ENCODE data around the gene STX18.

Gene STX18

GRCh38 chr4:4496592-4497372, 45.1 kb downstream of the STX18 start:
- Histone ChIP-seq H3K27ac (no peak overlapping the region), H3K36me3 (ENCODE audit: insufficient read depth, low read length) (no peaks in the 10 kb centered on the region), H3K9me3 (ENCODE audit: low read depth, low read length) (no peaks in the 10 kb centered on the region), H3K9ac (ENCODE audit: insufficient read length) (no peak overlapping the region), H3K4me3 (no peak overlapping the region)
- no peak for DNase-seq (ENCODE audit: low read depth, low spot score)
- TF ChIP-seq POLR2AphosphoS5 (IDR thresholded peaks at IDR 0.05; ENCODE audit: borderline replicate concordance, low read depth, low read length) (no peak), EZH2 (IDR thresholded peaks at IDR 0.05) (no peak), FOXP2 (optimal IDR thresholded peaks at IDR 0.05; ENCODE audit: control extremely low read depth, extremely low read length, insufficient read depth) (no peak)

GRCh38 chr4:4494882-4495281, 47.0 kb downstream of the STX18 start:
- Histone ChIP-seq H3K9ac (ENCODE audit: insufficient read length) (no peak overlapping the region), H3K9me3 (ENCODE audit: low read depth, low read length) (no peaks in the 10 kb centered on the region), H3K27ac (no peak overlapping the region), H3K4me3 (no peak overlapping the region), H3K36me3 (ENCODE audit: insufficient read depth, low read length) (no peaks in the 10 kb centered on the region)
- no peak for DNase-seq (ENCODE audit: low read depth, low spot score)
- TF ChIP-seq FOXP2 (optimal IDR thresholded peaks at IDR 0.05; ENCODE audit: control extremely low read depth, extremely low read length, insufficient read depth) (no peak), POLR2AphosphoS5 (IDR thresholded peaks at IDR 0.05; ENCODE audit: borderline replicate concordance, low read depth, low read length) (no peak), EZH2 (IDR thresholded peaks at IDR 0.05) (no peak)

- Histone ChIP-seq H3K36me3 (ENCODE audit: insufficient read depth, low read length) (no peaks in the 10 kb centered on the region), H3K9me3 (ENCODE audit: low read depth, low read length) (no peaks in the 10 kb centered on the region), H3K4me3 (peak overlapping the region; percentile 64), H3K27ac (peak overlapping the region; percentile 40; the same call in 1 of the 2 replicates), H3K9ac (ENCODE audit: insufficient read length) (no peak overlapping the region)
- no peak for DNase-seq (ENCODE audit: low read depth, low spot score)
- TF ChIP-seq POLR2AphosphoS5 (IDR thresholded peaks at IDR 0.05; ENCODE audit: borderline replicate concordance, low read depth, low read length) (no peak), FOXP2 (optimal IDR thresholded peaks at IDR 0.05; ENCODE audit: control extremely low read depth, extremely low read length, insufficient read depth) (no peak), EZH2 (IDR thresholded peaks at IDR 0.05) (no peak)
These were observed 49.5 kb downstream of the STX18 start for GRCh38 chr4:4492161-4492847.

GRCh38 chr4:4491396-4491893, 50.4 kb downstream of the STX18 start:
- no peak for TF ChIP-seq EZH2 (IDR thresholded peaks at IDR 0.05)
- TF ChIP-seq POLR2AphosphoS5 (IDR thresholded peaks at IDR 0.05; ENCODE audit: borderline replicate concordance, low read depth, low read length): no peak
- TF ChIP-seq FOXP2 (optimal IDR thresholded peaks at IDR 0.05; ENCODE audit: control extremely low read depth, extremely low read length, insufficient read depth): no peak
- Histone ChIP-seq H3K36me3 (ENCODE audit: insufficient read depth, low read length) (no peaks in the 10 kb centered on the region), H3K4me3 (peak overlapping the region; percentile 64), H3K9ac (ENCODE audit: insufficient read length) (peak overlapping the region; percentile 43), H3K27ac (peak overlapping the region; percentile 48; the same call in 1 of the 2 replicates), H3K9me3 (ENCODE audit: low read depth, low read length) (no peaks in the 10 kb centered on the region)
- DNase-seq (ENCODE audit: low read depth, low spot score): no peak

- H3K27ac ChIP-seq: peak overlapping the region; percentile 27; the same call in 1 of the 2 replicates
- H3K4me3 ChIP-seq: peak overlapping the region; percentile 64
- no peaks in the 10 kb centered on the region for H3K36me3 ChIP-seq (ENCODE audit: insufficient read depth, low read length)
- no peak for DNase-seq (ENCODE audit: low read depth, low spot score)
- TF ChIP-seq POLR2AphosphoS5 (IDR thresholded peaks at IDR 0.05; ENCODE audit: borderline replicate concordance, low read depth, low read length): no peak
- no peak for TF ChIP-seq EZH2 (IDR thresholded peaks at IDR 0.05)
- no peak for TF ChIP-seq FOXP2 (optimal IDR thresholded peaks at IDR 0.05; ENCODE audit: control extremely low read depth, extremely low read length, insufficient read depth)
- peak overlapping the region; percentile 29 for H3K9ac ChIP-seq (ENCODE audit: insufficient read length)
- H3K9me3 ChIP-seq (ENCODE audit: low read depth, low read length): no peaks in the 10 kb centered on the region
These were observed 51.0 kb downstream of the STX18 start for GRCh38 chr4:4490816-4491215.

GRCh38 chr4:4490041-4490440, 51.8 kb downstream of the STX18 start:
- H3K27ac ChIP-seq: peak overlapping the region; percentile 27; the same call in 1 of the 2 replicates
- peak overlapping the region; percentile 7 for H3K9ac ChIP-seq (ENCODE audit: insufficient read length)
- H3K4me3 ChIP-seq: peak overlapping the region; percentile 33; the same call in 1 of the 2 replicates
- H3K36me3 ChIP-seq (ENCODE audit: insufficient read depth, low read length): no peaks in the 10 kb centered on the region
- TF ChIP-seq POLR2AphosphoS5 (IDR thresholded peaks at IDR 0.05; ENCODE audit: borderline replicate concordance, low read depth, low read length) (no peak), EZH2 (IDR thresholded peaks at IDR 0.05) (no peak), FOXP2 (optimal IDR thresholded peaks at IDR 0.05; ENCODE audit: control extremely low read depth, extremely low read length, insufficient read depth) (no peak)
- no peaks in the 10 kb centered on the region for H3K9me3 ChIP-seq (ENCODE audit: low read depth, low read length)
- DNase-seq (ENCODE audit: low read depth, low spot score): no peak

GRCh38 chr4:4488405-4489404, 53.1 kb downstream of the STX18 start:
- no peak overlapping the region for H3K9ac ChIP-seq (ENCODE audit: insufficient read length)
- DNase-seq (ENCODE audit: low read depth, low spot score): peak; percentile 80
- H3K36me3 ChIP-seq (ENCODE audit: insufficient read depth, low read length): no peaks in the 10 kb centered on the region
- peak overlapping the region; percentile 27; the same call in 1 of the 2 replicates for H3K27ac ChIP-seq
- TF ChIP-seq POLR2AphosphoS5 (IDR thresholded peaks at IDR 0.05; ENCODE audit: borderline replicate concordance, low read depth, low read length) (no peak), EZH2 (IDR thresholded peaks at IDR 0.05) (no peak), FOXP2 (optimal IDR thresholded peaks at IDR 0.05; ENCODE audit: control extremely low read depth, extremely low read length, insufficient read depth) (no peak)
- no peak overlapping the region; the same call in 1 of the 2 replicates for H3K4me3 ChIP-seq
- no peaks in the 10 kb centered on the region for H3K9me3 ChIP-seq (ENCODE audit: low read depth, low read length)
